CD14-positive monocyte (primary cell): ENCODE measurements around the gene PNMA8B. TPM values are rescaled to one million over a fixed set of nuclear protein-coding genes. Genes with fewer than 3 reads are reported as not detected.
A peak's percentile ranks its signal among the peaks of the same experiment; 100 is the strongest.
"Not testable (repeated sequence)": the region's sequence is repeated elsewhere in the genome, so short reads cannot be mapped to it uniquely, and the experiment has no call there.

Experiments used
- DNase-seq, 3 donors: peaks; one replicate each; pipeline ENCODE4 v3.0.0-alpha.2; 2011 to 2022
- H2AFZ ChIP-seq: 2 replicates; pipeline ENCODE4 v1.6.0; 2012; ENCODE audit warnings: mild to moderate bottlenecking, low read depth, low read length, inconsistent platforms; ENCODE audit not compliant: insufficient read depth, poor library complexity, severe bottlenecking
- H3K27ac ChIP-seq, 2 donors: 1 replicate in 1 of 2; 2 replicates in 1 of 2; pipeline ENCODE4 v1.5.1; 2012 to 2013; ENCODE audit warnings: low read length in 2 of 2, control low read depth in 1 of 2, inconsistent platforms in 1 of 2, low read depth in 1 of 2, mild to moderate bottlenecking in 1 of 2
- H3K27me3 ChIP-seq, 2 donors: one replicate each; pipeline versions ENCODE4 v1.6.0 to v1.6.1; 2011 to 2013; ENCODE audit warnings: low read length in 2 of 2; ENCODE audit not compliant: control insufficient read depth in 2 of 2, insufficient read depth in 2 of 2
- H3K36me3 ChIP-seq, 2 donors: replicated peaks in 1 of 2; 1 replicate in 1 of 2; 2 replicates in 1 of 2; pipeline versions ENCODE4 v1.5.1 to v1.6.1; 2012 to 2013; ENCODE audit warnings: low read length in 2 of 2, control low read depth in 1 of 2, inconsistent platforms in 1 of 2, mild to moderate bottlenecking in 1 of 2; ENCODE audit not compliant: insufficient read depth in 2 of 2, control insufficient read depth in 1 of 2
- H3K4me1 ChIP-seq, 2 donors: 1 replicate in 1 of 2; 2 replicates in 1 of 2; pipeline versions ENCODE4 v1.5.1 to v1.6.1; 2012 to 2013; ENCODE audit warnings: low read length in 2 of 2, control low read depth in 1 of 2, inconsistent platforms in 1 of 2, mild to moderate bottlenecking in 1 of 2, moderate library complexity in 1 of 2; ENCODE audit not compliant: insufficient read depth in 2 of 2, control insufficient read depth in 1 of 2
- H3K4me2 ChIP-seq: replicated peaks from 2 replicates; pipeline ENCODE3; 2012; ENCODE audit warnings: low read length, moderate library complexity, mild to moderate bottlenecking; ENCODE audit not compliant: poor library complexity, severe bottlenecking; ENCODE audit errors: extremely low read depth
- H3K4me3 ChIP-seq, 3 experiments: fragments of 200-600 bp in 1 of 3; sonication (generic) in 1 of 3; replicated peaks in 1 of 3; 1 replicate in 2 of 3; 2 replicates in 1 of 3; pipeline ENCODE4 v1.5.1; 2011 to 2013; ENCODE audit warnings: low read length in 3 of 3, mild to moderate bottlenecking in 3 of 3, control low read depth in 2 of 3, low read depth in 2 of 3, inconsistent platforms in 1 of 3, moderate library complexity in 1 of 3
- H3K79me2 ChIP-seq: 2 replicates; pipeline ENCODE4 v1.6.0; 2012; ENCODE audit warnings: mild to moderate bottlenecking, control low read depth, inconsistent platforms, low read length, moderate library complexity; ENCODE audit not compliant: insufficient read depth
- H3K9ac ChIP-seq: 2 replicates; pipeline ENCODE4 v1.6.0; 2017; ENCODE audit warnings: low read length, mild to moderate bottlenecking; ENCODE audit not compliant: insufficient read depth, poor library complexity, severe bottlenecking
- H3K9me3 ChIP-seq, 2 donors: replicated peaks in 1 of 2; 1 replicate in 1 of 2; 2 replicates in 1 of 2; pipeline versions ENCODE4 v1.5.1 to v1.6.1; 2012 to 2013; ENCODE audit warnings: low read length in 2 of 2, control low read depth in 1 of 2; ENCODE audit not compliant: control insufficient read depth in 1 of 2, insufficient read depth in 1 of 2
- H4K20me1 ChIP-seq: 2 replicates; pipeline ENCODE4 v1.6.0; 2012; ENCODE audit warnings: mild to moderate bottlenecking, low read length, control low read depth, moderate library complexity; ENCODE audit not compliant: insufficient read depth
- H3K27ac Mint-ChIP-seq, 7 donors: one replicate each; pipeline ENCODE4 v1.8.0; 2020; ENCODE audit warnings: mild to moderate bottlenecking in 7 of 7, mixed read lengths in 7 of 7, moderate library complexity in 6 of 7, inconsistent platforms in 2 of 7
- H3K27me3 Mint-ChIP-seq, 3 donors: one replicate each; pipeline ENCODE4 v1.8.0; 2021 to 2022; ENCODE audit warnings: low read depth in 3 of 3, mild to moderate bottlenecking in 3 of 3, mixed read lengths in 3 of 3, moderate library complexity in 3 of 3, inconsistent platforms in 1 of 3
- H3K36me3 Mint-ChIP-seq, 2 donors: one replicate each; pipeline ENCODE4 v1.8.0; 2020; ENCODE audit warnings: mixed read lengths in 2 of 2, inconsistent platforms in 1 of 2, mild to moderate bottlenecking in 1 of 2
- H3K4me1 Mint-ChIP-seq: one replicate; pipeline ENCODE4 v1.8.0; 2020; ENCODE audit warnings: mild to moderate bottlenecking, mixed read lengths
- H3K4me3 Mint-ChIP-seq, 2 donors: one replicate each; pipeline ENCODE4 v1.8.0; 2020; ENCODE audit warnings: mild to moderate bottlenecking in 2 of 2, mixed read lengths in 2 of 2, moderate library complexity in 1 of 2
- H3K9me3 Mint-ChIP-seq, 7 donors: one replicate each; pipeline ENCODE4 v1.8.0; 2020 to 2022; ENCODE audit warnings: mixed read lengths in 7 of 7, mild to moderate bottlenecking in 6 of 7, moderate library complexity in 6 of 7, inconsistent platforms in 2 of 7
- WGBS: methylation state at CpG from one replicate; pipeline ENCODE4 v1.1.5; 2013; ENCODE audit warnings: missing lambda C conversion rate; ENCODE audit not compliant: insufficient coverage; 5-methylcytosine and 5-hydroxymethylcytosine counted together
- intact Hi-C, 2 donors: fragments of 100-400 bp; cut with micrococcal nuclease; formaldehyde crosslinking; loops; one replicate each; pipeline versions ENCODE4 v1.15.0 to v1.15.1; 2023
- polyA plus RNA-seq, 3 donors: library from polyadenylated mRNA; depleted of rRNA in 1 of 3; unstranded in 2 of 3; stranded (reverse) in 1 of 3; fragments of 300-500 nt in 2 of 3; fragments of >200 nt in 1 of 3; fragmentation: Illumina TruSeq in 2 of 3; gene quantifications; 1 replicate in 2 of 3; 2 replicates in 1 of 3; pipeline ENCODE4 v1.2.3, GENCODE V29; 2012 to 2021
- TF ChIP-seq, protein P1 (sequence below): fragments of 200-600 bp; IDR thresholded peaks from one replicate; pipeline ENCODE4 v1.8.0; 2022; ENCODE audit warnings: antibody characterized with exemption, mild to moderate bottlenecking

The PNMA8B gene
- polyA plus RNA-seq, 3 donors = 0.07 to 0.16 TPM; not detected in 1

DNA sequence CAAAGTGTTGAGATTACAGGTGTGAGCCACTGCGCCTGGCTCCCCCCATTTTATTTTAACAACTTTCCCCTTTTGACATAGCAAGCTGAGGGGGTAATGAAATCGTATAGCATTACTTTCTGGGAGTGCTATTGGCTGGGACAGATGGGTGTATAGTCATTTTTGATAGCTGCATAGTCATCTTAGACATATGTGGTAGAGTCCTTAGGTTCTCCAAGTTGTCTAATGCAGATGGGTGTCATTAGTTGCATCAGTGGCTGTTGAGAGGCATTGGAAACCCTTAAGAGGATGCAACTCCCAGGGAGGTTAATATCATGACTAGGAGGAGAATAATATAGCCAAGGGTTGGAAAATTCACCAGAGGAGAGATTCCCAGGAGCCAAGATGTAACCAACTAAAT lies 28.6 kb upstream of the PNMA8B start:
- no peak overlapping the region for H2AFZ ChIP-seq
- peaks cover 24 to 32% of the 10 kb centered on the region in 2 donors for H3K4me1 ChIP-seq
- Mint-ChIP-seq H3K4me1 (peaks cover 31% of the 10 kb centered on the region), H3K27ac (no peak overlapping the region), H3K27me3 (peaks cover 2 to 13% (median 2%) of the 10 kb centered on the region in 3 donors), H3K4me3 (no peak overlapping the region), H3K36me3 (no peaks in the 10 kb centered on the region), H3K9me3 (peaks cover 2 to 21% (median 9%) of the 10 kb centered on the region in 7 donors)
- no peaks in the 10 kb centered on the region for H3K36me3 ChIP-seq
- no peaks in the 10 kb centered on the region for H4K20me1 ChIP-seq
- no CpG with 5 or more reads among the region's 2 CpGs for WGBS
- H3K9ac ChIP-seq = no peak overlapping the region
- intact Hi-C loops = loop anchor here (5.0 to 10.0 kb wide), 3 partner anchors 38 to 220 kb away; partner anchors contain the start of genes DACT3 (in 1 of the 2), FKRP (in 1 of the 2) and STRN4 (in 1 of the 2)
- H3K27me3 ChIP-seq = no peaks in the 10 kb centered on the region
- no peak overlapping the region for H3K4me2 ChIP-seq
- no peak for DNase-seq
- H3K9me3 ChIP-seq = peaks cover 0 to 3% of the 10 kb centered on the region in 2 donors
- no peak overlapping the region for H3K4me3 ChIP-seq
- no peak overlapping the region for H3K27ac ChIP-seq
- no peaks in the 10 kb centered on the region for H3K79me2 ChIP-seq
- TF ChIP-seq, protein P1, sequence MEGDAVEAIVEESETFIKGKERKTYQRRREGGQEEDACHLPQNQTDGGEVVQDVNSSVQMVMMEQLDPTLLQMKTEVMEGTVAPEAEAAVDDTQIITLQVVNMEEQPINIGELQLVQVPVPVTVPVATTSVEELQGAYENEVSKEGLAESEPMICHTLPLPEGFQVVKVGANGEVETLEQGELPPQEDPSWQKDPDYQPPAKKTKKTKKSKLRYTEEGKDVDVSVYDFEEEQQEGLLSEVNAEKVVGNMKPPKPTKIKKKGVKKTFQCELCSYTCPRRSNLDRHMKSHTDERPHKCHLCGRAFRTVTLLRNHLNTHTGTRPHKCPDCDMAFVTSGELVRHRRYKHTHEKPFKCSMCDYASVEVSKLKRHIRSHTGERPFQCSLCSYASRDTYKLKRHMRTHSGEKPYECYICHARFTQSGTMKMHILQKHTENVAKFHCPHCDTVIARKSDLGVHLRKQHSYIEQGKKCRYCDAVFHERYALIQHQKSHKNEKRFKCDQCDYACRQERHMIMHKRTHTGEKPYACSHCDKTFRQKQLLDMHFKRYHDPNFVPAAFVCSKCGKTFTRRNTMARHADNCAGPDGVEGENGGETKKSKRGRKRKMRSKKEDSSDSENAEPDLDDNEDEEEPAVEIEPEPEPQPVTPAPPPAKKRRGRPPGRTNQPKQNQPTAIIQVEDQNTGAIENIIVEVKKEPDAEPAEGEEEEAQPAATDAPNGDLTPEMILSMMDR = no peak

DNA sequence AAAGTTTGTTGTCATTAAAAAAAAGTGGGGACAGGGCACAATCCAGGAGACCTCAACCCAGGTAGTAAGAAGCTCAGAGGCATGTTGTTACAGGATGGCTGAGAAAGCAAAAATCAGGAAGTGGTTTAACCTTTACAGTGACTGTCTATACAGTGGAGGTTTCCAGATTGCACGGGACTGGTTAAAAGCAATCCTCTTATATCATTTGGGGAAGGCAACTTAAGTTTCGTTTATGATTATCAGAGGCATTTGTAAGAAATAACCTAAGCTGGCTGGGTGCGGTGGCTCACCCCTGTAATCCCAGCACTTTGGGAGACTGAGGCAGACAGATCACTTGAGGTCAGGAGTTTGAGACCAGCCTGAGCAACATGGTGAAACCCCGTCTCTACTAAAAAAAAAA lies 27.3 kb upstream of the PNMA8B start:
- H3K36me3 Mint-ChIP-seq, H3K9me3 ChIP-seq, H3K27me3 Mint-ChIP-seq, H3K4me2 ChIP-seq, H3K4me3 ChIP-seq, H3K27me3 ChIP-seq, H2AFZ ChIP-seq, H3K36me3 ChIP-seq, H4K20me1 ChIP-seq, H3K9ac ChIP-seq, H3K79me2 ChIP-seq, H3K27ac ChIP-seq: not testable (repeated sequence)
- intact Hi-C loops = loop anchor here (5.0 to 10.0 kb wide), 3 partner anchors 39 to 222 kb away; partner anchors contain the start of genes DACT3 (in 1 of the 2), FKRP (in 1 of the 2) and STRN4 (in 1 of the 2)
- Mint-ChIP-seq H3K4me1 (peaks cover 23% of the 10 kb centered on the region), H3K9me3 (peaks cover 2 to 21% (median 9%) of the 10 kb centered on the region in 7 donors), H3K27ac (peak overlapping the region in 3 of 7 donors; percentile 51 to 72 (median 64)), H3K4me3 (peak overlapping the region in 1 of 2 donors; percentile 28)
- H3K4me1 ChIP-seq = peaks cover 13 to 24% of the 10 kb centered on the region in 2 donors
- WGBS = 0% methylated on average over 1 of the region's 4 CpGs
- DNase-seq = peak in 2 of 3 donors; percentile 47 to 59
